Measurements from ENCODE around the gene HBP1.
A peak's percentile ranks its signal among the peaks of the same experiment; 100 is the strongest.

The HBP1 gene

GRCh38 chr7:107165341-107165740 is 3.5 kb upstream of the HBP1 start:
- H3K4me3 ChIP-seq (ENCODE audit: low read length): no peak overlapping the region
- TF ChIP-seq CTCF (conservative IDR thresholded peaks at IDR 0.05; ENCODE audit: low read length): no peak
- no peak for DNase-seq (ENCODE audit: low read depth)

- no peak for TF ChIP-seq CTCF (conservative IDR thresholded peaks at IDR 0.05; ENCODE audit: low read length)
- DNase-seq (ENCODE audit: low read depth): no peak
- H3K4me3 ChIP-seq (ENCODE audit: low read length): peak overlapping the region; percentile 70
Measured at GRCh38 chr7:107166736-107167426, 1.9 kb upstream of the HBP1 start.

- H3K4me3 ChIP-seq (ENCODE audit: low read length): peak overlapping the region; percentile 70
- peak; percentile 63 for TF ChIP-seq CTCF (conservative IDR thresholded peaks at IDR 0.05; ENCODE audit: low read length)
- peak; percentile 84 for DNase-seq (ENCODE audit: low read depth)
Measured at GRCh38 chr7:107167483-107168232, 1.1 kb upstream of the HBP1 start.

GRCh38 chr7:107169120-107170050 is 582 bp downstream of the HBP1 start:
- DNase-seq (ENCODE audit: low read depth): peak; percentile 97
- TF ChIP-seq CTCF (conservative IDR thresholded peaks at IDR 0.05; ENCODE audit: low read length): 0 out of 2 replicates have a peak, but pooled peaks have one; percentile 12
- peak overlapping the region; percentile 83 for H3K4me3 ChIP-seq (ENCODE audit: low read length)

- peak overlapping the region; percentile 83 for H3K4me3 ChIP-seq (ENCODE audit: low read length)
Measured at GRCh38 chr7:107170051-107170915, 1.5 kb downstream of the HBP1 start.

More at GRCh38 chr7:107170051-107170915, 1.5 kb downstream of the HBP1 start:
- no peak for DNase-seq (ENCODE audit: low read depth)
- TF ChIP-seq CTCF (conservative IDR thresholded peaks at IDR 0.05; ENCODE audit: low read length): no peak
